ENCODE measurements around the gene ACAN.

The ACAN gene

DNA sequence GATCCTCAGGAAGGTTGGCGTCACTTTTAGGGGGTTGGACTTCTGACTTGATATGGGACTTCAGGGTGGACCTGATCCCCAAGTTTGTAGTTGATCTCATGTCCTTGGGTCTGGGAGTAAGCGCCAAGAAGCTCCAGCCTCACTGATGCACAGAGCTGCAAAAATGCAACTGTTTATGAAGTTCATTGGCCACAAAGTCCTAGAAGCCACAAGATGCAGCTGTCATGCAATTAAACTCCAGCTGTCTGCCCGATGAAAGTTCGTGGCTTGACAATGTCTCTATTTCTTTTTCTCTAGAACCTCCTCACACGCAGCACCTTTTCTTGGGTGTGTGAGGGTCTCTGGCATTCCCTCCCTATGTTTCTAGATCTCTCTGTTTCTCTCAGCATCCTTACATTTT is 9.2 kb upstream of the ACAN start:
- H3K9me3 ChIP-seq (ENCODE audit: severe bottlenecking): no peaks in the 10 kb centered on the region
- no peak for DNase-seq
- TF ChIP-seq, protein P1, sequence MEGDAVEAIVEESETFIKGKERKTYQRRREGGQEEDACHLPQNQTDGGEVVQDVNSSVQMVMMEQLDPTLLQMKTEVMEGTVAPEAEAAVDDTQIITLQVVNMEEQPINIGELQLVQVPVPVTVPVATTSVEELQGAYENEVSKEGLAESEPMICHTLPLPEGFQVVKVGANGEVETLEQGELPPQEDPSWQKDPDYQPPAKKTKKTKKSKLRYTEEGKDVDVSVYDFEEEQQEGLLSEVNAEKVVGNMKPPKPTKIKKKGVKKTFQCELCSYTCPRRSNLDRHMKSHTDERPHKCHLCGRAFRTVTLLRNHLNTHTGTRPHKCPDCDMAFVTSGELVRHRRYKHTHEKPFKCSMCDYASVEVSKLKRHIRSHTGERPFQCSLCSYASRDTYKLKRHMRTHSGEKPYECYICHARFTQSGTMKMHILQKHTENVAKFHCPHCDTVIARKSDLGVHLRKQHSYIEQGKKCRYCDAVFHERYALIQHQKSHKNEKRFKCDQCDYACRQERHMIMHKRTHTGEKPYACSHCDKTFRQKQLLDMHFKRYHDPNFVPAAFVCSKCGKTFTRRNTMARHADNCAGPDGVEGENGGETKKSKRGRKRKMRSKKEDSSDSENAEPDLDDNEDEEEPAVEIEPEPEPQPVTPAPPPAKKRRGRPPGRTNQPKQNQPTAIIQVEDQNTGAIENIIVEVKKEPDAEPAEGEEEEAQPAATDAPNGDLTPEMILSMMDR (IDR thresholded peaks at IDR 0.05; ENCODE audit: low read depth, low read length): no peak
- H3K27ac ChIP-seq: no peak overlapping the region
- no peaks in the 10 kb centered on the region for H3K27me3 ChIP-seq (ENCODE audit: insufficient read depth, low read depth, severe bottlenecking)
- H3K4me3 ChIP-seq (ENCODE audit: low read depth, low read length): no peak overlapping the region
- no peaks in the 10 kb centered on the region for H3K36me3 ChIP-seq

- no peak overlapping the region for H3K4me3 ChIP-seq (ENCODE audit: low read depth, low read length)
- H3K36me3 ChIP-seq: no peaks in the 10 kb centered on the region
- no peak for DNase-seq
- H3K27ac ChIP-seq: no peak overlapping the region
- H3K9me3 ChIP-seq (ENCODE audit: severe bottlenecking): no peaks in the 10 kb centered on the region
- TF ChIP-seq, protein P1 (IDR thresholded peaks at IDR 0.05; ENCODE audit: low read depth, low read length): no peak
- H3K27me3 ChIP-seq (ENCODE audit: insufficient read depth, low read depth, severe bottlenecking): peaks cover 11% of the 10 kb centered on the region
These were observed 5.4 kb upstream of the ACAN start for GRCh38 chr15:88797663-88798339.

DNA sequence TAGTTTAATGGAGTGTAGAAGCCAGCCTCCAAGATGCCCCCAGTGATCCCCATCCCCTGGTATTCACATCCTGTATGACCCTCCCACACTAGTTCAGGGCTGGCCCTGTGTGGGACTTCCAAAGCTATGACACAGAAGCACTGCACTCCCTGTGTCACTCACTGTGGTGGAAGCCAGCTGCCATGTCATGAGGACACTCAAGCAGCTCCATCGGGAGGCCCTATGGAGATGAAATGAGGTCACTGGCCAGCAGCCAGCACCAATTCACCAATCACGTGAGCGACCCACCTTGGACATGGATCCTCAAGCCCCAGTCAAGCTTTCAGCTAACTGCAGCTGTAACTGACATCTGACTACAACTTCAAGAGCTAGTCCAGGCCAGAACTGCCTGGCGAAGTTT is 3.9 kb upstream of the ACAN start:
- Histone ChIP-seq H3K36me3 (no peaks in the 10 kb centered on the region), H3K27ac (no peak overlapping the region), H3K27me3 (ENCODE audit: insufficient read depth, low read depth, severe bottlenecking) (peaks cover 23% of the 10 kb centered on the region), H3K4me3 (ENCODE audit: low read depth, low read length) (no peak overlapping the region), H3K9me3 (ENCODE audit: severe bottlenecking) (no peaks in the 10 kb centered on the region)
- TF ChIP-seq, protein P1 (IDR thresholded peaks at IDR 0.05; ENCODE audit: low read depth, low read length): no peak
- no peak for DNase-seq

- peaks cover 28% of the 10 kb centered on the region for H3K27me3 ChIP-seq (ENCODE audit: insufficient read depth, low read depth, severe bottlenecking)
- no peak overlapping the region for H3K27ac ChIP-seq
- no peak overlapping the region for H3K4me3 ChIP-seq (ENCODE audit: low read depth, low read length)
- H3K9me3 ChIP-seq (ENCODE audit: severe bottlenecking): no peaks in the 10 kb centered on the region
- TF ChIP-seq, protein P1 (IDR thresholded peaks at IDR 0.05; ENCODE audit: low read depth, low read length): no peak
- no peak for DNase-seq
- no peaks in the 10 kb centered on the region for H3K36me3 ChIP-seq
These were observed 3.2 kb upstream of the ACAN start for GRCh38 chr15:88800026-88800425.

GRCh38 chr15:88800738-88801137 is 2.5 kb upstream of the ACAN start:
- Histone ChIP-seq H3K4me3 (ENCODE audit: low read depth, low read length) (no peak overlapping the region), H3K27ac (no peak overlapping the region), H3K9me3 (ENCODE audit: severe bottlenecking) (no peaks in the 10 kb centered on the region), H3K27me3 (ENCODE audit: insufficient read depth, low read depth, severe bottlenecking) (peaks cover 28% of the 10 kb centered on the region), H3K36me3 (no peaks in the 10 kb centered on the region)
- TF ChIP-seq, protein P1 (IDR thresholded peaks at IDR 0.05; ENCODE audit: low read depth, low read length): no peak
- DNase-seq: no peak
